Effector CD4-positive, alpha-beta T cell (primary cell): ENCODE results near the gene CEP20.
"Not testable (repeated sequence)": the region's sequence is repeated elsewhere in the genome, so short reads cannot be mapped to it uniquely, and the experiment has no call there.

Experiments used
- DNase-seq: peaks from one replicate; pipeline ENCODE4 v3.0.0-alpha.2; 2020
- total RNA-seq: gene quantifications from one replicate; lab custom pipeline; 2026; lab: John Stamatoyannopoulos, UW

The CEP20 gene
- total RNA-seq, result 16.5 reads per million, percentile 42 among the genes with 10 or more reads in this experiment

- peak; percentile 99 for DNase-seq
Observed at GRCh38 chr16:15888072-15888976, at the start of gene CEP20. CEP20 (minus strand) TSS chr16:15888603; CDS start chr16:15888585, 18 bp downstream.

GRCh38 chr16:15936809-15937208, 48.4 kb upstream of the CEP20 start:
- DNase-seq, result not testable (repeated sequence)

- DNase-seq, result no peak
Observed at GRCh38 chr16:15934991-15935390, 46.6 kb upstream of the CEP20 start.

GRCh38 chr16:15933781-15934180, 45.4 kb upstream of the CEP20 start:
- DNase-seq, result no peak

GRCh38 chr16:15932939-15933338, 44.5 kb upstream of the CEP20 start:
- DNase-seq, result no peak

GRCh38 chr16:15928261-15929104, 40.1 kb upstream of the CEP20 start:
- no peak for DNase-seq

GRCh38 chr16:15925631-15926030, 37.2 kb upstream of the CEP20 start:
- no peak for DNase-seq

- no peak for DNase-seq
Observed at GRCh38 chr16:15924996-15925395, 36.6 kb upstream of the CEP20 start.

GRCh38 chr16:15919331-15919730, 30.9 kb upstream of the CEP20 start:
- DNase-seq, result no peak

- DNase-seq, result not testable (repeated sequence)
Observed at GRCh38 chr16:15918314-15918713, 29.9 kb upstream of the CEP20 start.

GRCh38 chr16:15916323-15916722, 27.9 kb upstream of the CEP20 start:
- DNase-seq, result no peak

- no peak for DNase-seq
Observed at GRCh38 chr16:15915555-15916081, 27.2 kb upstream of the CEP20 start.

- no peak for DNase-seq
Observed at GRCh38 chr16:15913046-15913698, 24.8 kb upstream of the CEP20 start.

- DNase-seq, result no peak
Observed at GRCh38 chr16:15911198-15911597, 22.8 kb upstream of the CEP20 start.

GRCh38 chr16:15907863-15908478, 19.6 kb upstream of the CEP20 start:
- DNase-seq, result no peak

GRCh38 chr16:15906439-15906838, 18.0 kb upstream of the CEP20 start:
- DNase-seq, result no peak

GRCh38 chr16:15903960-15904359, 15.6 kb upstream of the CEP20 start:
- DNase-seq, result no peak

GRCh38 chr16:15900901-15901500, 12.6 kb upstream of the CEP20 start:
- DNase-seq, result no peak

GRCh38 chr16:15900357-15900756, 12.0 kb upstream of the CEP20 start:
- DNase-seq, result no peak

GRCh38 chr16:15899538-15900100, 11.2 kb upstream of the CEP20 start:
- no peak for DNase-seq

GRCh38 chr16:15898654-15899053, 10.3 kb upstream of the CEP20 start:
- DNase-seq, result no peak
